Hindlimb muscle (tissue), 1 donor: ENCODE measurements around the gene B3GNT8. TPM values are rescaled to one million over a fixed set of nuclear protein-coding genes. Genes with fewer than 3 reads are reported as not detected.
"Not testable (repeated sequence)": the region's sequence is repeated elsewhere in the genome, so short reads cannot be mapped to it uniquely, and the experiment has no call there.

Source experiments
- DNase-seq: peaks from one replicate; pipeline ENCODE4 v3.0.0-alpha.2; 2013
- polyA plus RNA-seq: library from polyadenylated mRNA; unstranded; fragments of 120-200 nt; gene quantifications from one replicate; pipeline ENCODE4 v1.2.1, GENCODE V29; 2013; ENCODE audit not compliant: insufficient read length

B3GNT8 gene
- polyA plus RNA-seq, 1 donor, result 3.1 TPM

GRCh38 chr19:41414461-41414860 lies 12.7 kb downstream of the B3GNT8 start:
- no peak for DNase-seq

DNA sequence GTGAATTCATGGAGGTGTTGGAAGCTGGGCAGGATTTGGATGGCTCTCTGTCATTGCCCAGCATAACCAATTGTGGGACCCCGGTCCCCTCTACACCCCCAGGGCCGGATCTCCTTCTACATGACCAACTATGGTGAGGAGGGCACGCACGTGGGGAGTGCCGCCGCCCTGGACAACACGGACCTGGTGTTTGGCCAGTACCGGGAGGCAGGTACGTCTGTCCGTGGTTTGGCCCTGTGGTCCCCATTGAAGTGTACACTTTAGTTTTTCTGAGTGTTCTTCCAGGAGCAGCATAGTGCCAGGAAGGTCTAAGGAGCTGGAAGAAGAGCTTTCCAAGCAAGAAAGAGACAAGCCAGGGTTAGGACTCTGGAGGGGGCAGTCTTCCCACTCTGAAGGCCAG lies 13.2 kb downstream of the B3GNT8 start:
- DNase-seq, result no peak

DNA sequence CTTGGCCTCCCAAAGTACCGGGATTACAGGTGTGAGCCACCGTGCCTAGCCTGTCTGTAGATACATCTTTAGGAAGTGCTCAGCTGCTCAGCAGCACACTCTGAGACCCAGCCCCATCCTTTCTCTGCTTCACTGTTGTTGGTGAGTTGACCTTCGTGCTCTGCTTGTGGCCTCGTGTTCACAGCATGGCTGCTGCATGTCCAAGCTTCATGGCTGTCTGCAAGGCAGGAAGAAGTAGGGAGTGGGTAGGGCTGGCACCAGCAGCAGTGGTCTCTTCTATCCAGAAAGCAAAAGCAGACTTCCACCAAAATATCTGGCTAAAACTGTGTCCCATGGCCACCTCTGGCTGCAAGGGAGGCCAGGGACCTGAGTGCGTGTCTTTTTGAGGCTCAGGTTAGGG lies 14.2 kb downstream of the B3GNT8 start:
- no peak for DNase-seq

GRCh38 chr19:41411968-41412265 lies 15.3 kb downstream of the B3GNT8 start:
- no peak for DNase-seq

- no peak for DNase-seq
Measured at GRCh38 chr19:41411100-41411967, 15.8 kb downstream of the B3GNT8 start.

- no peak for DNase-seq
Measured at GRCh38 chr19:41410336-41411054, 16.7 kb downstream of the B3GNT8 start.

DNA sequence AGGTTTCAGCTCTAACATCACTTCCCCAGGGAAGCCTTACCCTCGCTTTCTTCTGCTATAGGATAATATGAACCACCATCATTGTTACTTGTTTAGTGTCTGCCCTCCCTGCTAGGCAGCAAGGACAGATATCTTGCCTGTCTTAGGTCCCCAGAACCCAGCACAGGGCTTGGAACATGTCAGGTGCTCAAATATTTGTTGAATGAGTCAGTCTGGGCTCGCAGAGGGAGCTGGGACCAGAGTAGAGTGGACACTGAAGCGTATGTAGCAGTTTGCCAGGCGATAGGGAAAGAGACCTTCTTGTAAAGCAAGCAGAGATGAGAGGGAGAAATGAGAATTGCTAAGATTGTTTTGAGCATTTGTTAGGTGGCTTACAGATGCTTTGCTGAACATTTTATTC lies 17.9 kb downstream of the B3GNT8 start:
- DNase-seq, result no peak

- not testable (repeated sequence) for DNase-seq
Measured at GRCh38 chr19:41408846-41409245, 18.3 kb downstream of the B3GNT8 start.

DNA sequence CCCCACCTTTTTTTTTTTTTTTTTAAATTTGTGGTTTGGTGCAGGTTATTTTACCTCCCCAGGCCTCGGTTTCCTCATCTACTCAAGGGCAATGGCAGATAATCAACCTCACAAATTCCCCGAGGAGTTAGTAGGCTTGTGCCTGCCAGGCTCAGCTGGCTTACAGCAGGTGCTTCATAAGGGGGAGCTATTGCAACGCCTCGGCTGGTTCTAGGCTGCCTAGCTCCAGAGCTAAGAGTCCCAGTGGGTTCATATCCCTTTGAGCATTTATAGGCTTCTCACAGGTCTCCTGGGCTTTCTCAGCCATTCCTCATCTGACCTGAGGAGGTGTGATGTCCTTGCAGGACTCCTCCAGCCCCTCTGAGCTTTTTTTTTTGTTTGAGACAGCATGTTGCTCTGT lies 18.9 kb downstream of the B3GNT8 start:
- DNase-seq, result no peak

DNA sequence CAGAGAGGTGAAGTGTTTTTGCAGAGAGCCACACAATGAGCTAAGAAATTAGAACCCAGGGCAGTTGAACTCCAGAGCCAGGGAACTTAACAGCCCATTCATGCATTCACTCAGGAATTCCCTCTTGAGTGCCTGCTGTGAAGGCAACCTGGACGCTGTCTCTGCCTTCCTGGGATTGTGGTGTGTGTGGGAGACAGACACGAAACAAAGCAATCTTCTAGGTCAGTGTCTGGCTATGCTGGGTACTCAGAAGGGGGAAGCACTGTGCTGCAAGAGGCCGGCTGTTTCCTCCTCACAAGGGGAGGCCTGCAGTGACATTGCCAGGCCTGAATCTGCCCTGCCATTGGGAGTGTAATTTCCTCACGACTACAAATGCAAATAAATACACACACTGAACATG lies 19.9 kb downstream of the B3GNT8 start:
- no peak for DNase-seq

- no peak for DNase-seq
Measured at GRCh38 chr19:41405776-41406175, 21.4 kb downstream of the B3GNT8 start.

DNA sequence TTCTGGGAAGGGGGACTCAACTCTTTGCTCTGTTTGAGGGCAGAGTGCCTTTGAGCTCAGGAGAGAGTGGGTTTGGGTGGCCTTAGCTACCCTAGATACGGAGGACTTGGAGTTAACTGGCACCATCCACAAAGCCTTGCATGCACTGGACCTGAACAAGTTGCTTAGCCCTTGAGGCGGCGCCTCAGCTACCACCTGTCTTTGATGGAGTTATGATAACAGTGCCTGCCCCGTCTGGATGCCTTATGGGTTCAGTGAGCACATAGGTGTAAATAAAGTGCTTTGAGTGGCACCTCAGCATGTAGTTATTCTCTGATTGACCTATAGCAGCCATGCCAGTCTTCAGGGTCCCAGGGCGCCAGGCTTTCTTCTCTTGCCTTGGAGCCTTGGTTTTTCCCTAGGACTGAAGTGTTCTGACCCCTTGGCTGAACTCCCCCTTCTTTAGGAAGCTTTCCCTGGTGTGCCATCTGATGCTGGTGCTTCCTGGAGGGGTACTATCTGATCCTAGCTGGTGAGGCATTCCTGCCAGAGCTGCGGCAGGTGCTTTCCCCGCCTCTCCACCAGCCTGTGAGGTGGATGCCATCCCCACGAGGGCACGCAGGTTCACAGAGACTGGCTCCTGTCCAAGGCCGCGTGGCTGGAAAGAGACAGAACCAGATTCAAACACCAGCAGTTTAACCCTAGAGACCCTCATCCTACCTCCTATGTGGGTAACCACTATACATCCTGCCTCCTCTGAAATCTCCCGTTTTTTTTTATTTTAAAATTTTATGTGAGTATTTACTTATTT lies 23.8 kb downstream of the B3GNT8 start:
- no peak for DNase-seq

GRCh38 chr19:41402010-41402409 lies 25.2 kb downstream of the B3GNT8 start:
- no peak for DNase-seq

GRCh38 chr19:41401483-41401882 lies 25.7 kb downstream of the B3GNT8 start:
- DNase-seq, result no peak

DNA sequence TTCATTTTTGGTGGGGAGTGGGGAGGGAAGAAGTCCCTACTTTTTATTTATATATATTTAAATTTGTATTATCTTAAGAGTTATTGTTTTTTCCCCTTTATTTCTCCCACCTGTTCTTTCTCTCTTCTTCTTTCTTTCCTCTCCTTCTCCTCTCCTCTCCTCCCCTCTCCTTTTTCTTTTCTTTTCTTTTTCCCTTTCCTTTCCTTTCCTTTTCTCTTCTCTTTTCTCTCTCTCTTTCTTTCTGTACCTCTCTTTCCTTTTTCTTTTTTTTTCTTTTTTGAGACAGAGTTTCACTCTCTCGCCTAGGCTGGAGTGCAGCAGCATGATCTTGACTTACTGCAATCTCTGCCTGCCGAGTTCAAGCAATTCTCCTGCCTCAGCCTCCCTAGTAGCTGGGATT lies 27.6 kb downstream of the B3GNT8 start:
- no peak for DNase-seq

GRCh38 chr19:41399091-41399490 lies 28.1 kb downstream of the B3GNT8 start:
- DNase-seq, result no peak

DNA sequence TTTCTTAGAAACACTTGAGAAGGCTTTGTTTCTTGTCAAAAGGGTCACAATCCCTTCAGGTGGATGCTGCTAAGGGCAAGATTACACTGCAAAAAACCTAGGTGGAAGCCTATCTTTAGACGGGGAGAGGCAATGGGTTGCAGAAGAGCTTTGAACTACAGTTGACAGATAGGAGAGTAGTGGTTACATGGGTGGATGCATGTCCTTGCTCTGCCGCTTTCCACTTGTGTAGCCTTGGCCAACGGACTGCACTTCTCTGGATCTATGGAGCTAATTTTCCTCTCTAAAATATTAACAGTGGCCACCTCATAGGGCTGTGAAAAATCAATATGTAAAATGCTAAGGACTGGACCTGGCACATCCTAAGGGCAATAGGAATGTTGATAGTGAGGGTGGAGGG lies 28.6 kb downstream of the B3GNT8 start:
- DNase-seq, result no peak

DNA sequence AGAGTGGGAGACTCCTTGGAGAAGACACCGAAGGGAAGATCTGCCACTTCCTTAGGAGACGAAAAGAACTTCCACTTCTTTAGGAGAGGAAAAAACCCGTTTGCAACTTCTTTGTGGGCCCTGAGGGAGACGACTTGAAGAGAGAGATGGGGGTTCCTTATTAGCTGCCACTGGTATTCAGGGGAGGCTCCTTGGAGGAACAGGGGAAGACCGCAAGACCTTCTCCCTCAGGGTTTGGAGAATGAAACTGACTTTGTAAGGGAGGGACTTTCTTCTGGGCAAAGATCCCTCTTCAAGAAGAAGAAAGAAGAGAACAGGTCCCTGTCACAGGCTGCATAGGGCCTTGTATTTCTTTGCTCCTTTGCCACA lies 29.1 kb downstream of the B3GNT8 start:
- no peak for DNase-seq

DNA sequence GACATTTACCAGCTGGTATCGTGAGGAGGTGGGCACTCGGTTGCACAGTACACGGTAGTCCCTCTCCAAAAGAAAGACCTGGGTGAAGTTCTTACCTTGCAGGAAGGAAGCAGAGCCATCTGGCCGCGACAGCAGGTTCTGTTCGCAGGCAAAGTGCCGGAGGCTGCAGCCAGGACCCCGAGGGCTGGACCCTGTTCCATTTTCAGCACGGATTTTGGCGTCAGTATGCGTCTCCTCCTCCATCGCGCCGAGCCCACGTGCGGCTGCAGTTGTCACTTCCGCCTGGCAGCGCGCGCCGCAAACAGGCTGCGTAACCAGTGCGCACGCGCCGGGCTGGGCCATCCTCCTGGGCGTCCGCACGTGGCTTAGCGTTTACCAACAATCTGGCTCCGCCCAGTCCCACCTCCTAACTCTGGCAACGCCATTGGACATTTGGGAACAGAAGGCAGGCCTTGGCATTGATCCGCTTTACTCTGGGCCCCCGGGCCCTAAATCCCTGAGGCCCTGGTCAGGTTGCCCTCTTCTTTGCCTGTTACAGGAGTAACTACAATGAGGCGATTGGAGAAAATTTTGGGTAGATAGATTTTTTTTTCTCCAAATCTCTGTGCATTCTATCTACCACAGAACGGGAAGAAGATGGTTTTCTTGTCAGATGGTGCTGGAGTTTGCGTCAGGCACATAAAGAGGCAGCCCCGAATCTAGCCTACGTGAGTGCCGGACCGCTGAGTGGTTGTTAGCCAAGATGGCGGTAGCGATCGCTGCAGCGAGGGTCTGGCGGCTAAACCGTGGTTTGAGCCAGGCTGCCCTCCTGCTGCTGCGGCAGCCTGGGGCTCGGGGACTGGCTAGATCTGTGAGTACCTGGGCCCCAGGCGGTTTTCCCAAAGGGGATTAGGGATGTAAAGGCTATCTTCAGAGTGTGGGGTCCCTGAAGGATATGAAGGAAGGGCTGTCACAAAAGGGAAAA lies 29.8 kb downstream of the B3GNT8 start, which contains the start of the genes BCKDHA and EXOSC5:
Gene BCKDHA (plus strand): TSS at position 733 of the 964 bp plus-strand sequence. CDS start 10 bp downstream, at position 743.
Gene EXOSC5 (minus strand): TSS at position 274 of the 964 bp plus-strand sequence. CDS start 31 bp downstream, at position 243.
- peak; percentile 100 for DNase-seq

DNA sequence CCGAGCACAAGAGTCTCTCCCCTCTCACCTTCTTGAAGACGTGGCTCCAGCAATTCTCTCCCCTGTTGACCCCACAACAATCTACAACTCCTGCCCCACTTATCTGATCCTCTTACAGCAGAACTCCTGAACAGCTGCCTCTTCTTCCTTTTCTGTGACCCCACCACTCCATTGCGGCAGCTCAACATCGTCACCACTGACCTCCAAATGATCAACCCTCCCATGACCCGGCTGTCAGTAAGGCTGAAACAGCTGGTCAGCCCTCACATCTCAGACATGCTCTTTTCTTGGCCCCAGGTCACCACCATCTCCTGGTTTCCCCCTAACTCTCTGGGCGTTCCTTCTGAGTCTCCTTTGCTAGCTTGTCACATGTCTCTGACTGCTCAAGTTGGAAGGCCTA lies 31.8 kb downstream of the B3GNT8 start:
- no peak for DNase-seq

- no peak for DNase-seq
Measured at GRCh38 chr19:41392775-41393174, 34.4 kb downstream of the B3GNT8 start.

GRCh38 chr19:41391618-41392017 lies 35.6 kb downstream of the B3GNT8 start:
- DNase-seq, result no peak
